K562 (cell line): ENCODE data around the gene SUMF2. TPM values are rescaled to one million over a fixed set of nuclear protein-coding genes. Genes with fewer than 3 reads are reported as not detected.
A peak's percentile ranks its signal among the peaks of the same experiment; 100 is the strongest.

Experiments used
- CBFA2T2 ChIP-seq: fragments of 450-650 bp; conservative IDR thresholded peaks from 2 replicates; pipeline ENCODE4 v1.6.1; 2017; ENCODE audit warnings: mild to moderate bottlenecking
- CBX5 ChIP-seq: IDR thresholded peaks from 2 replicates; pipeline ENCODE4 v1.6.1; 2014; ENCODE audit warnings: low read depth, borderline replicate concordance
- ETV5 ChIP-seq: sonication (generic); formaldehyde crosslinking; IDR thresholded peaks from 2 replicates; pipeline ENCODE4 v1.4.0; 2020; ENCODE audit warnings: low read depth, mild to moderate bottlenecking, missing genetic modification reagents
- KDM4B ChIP-seq, 2 experiments: fragments of 450-650 bp in 1 of 2; sonication (generic) in 1 of 2; IDR thresholded peaks; 2 replicates each; pipeline ENCODE4 v1.6.1; 2016 to 2017; ENCODE audit warnings: borderline replicate concordance in 2 of 2, antibody characterized with exemption in 1 of 2, low read depth in 1 of 2, mild to moderate bottlenecking in 1 of 2
- PHTF2 ChIP-seq: fragments of 250-450 bp; sonication (Bioruptor Pico); IDR thresholded peaks from 2 replicates; pipeline ENCODE4 v1.5.0; 2021; ENCODE audit warnings: mild to moderate bottlenecking
- SIN3A ChIP-seq, 2 experiments: fragments of 150-350 bp in 1 of 2; IDR thresholded peaks; 2 replicates each; pipeline ENCODE4 v1.6.1; 2011 to 2016; ENCODE audit warnings: borderline replicate concordance in 2 of 2, low read depth in 2 of 2, low read length in 2 of 2, mild to moderate bottlenecking in 2 of 2, moderate library complexity in 2 of 2; ENCODE audit not compliant: control insufficient read depth in 1 of 2
- XRCC3 ChIP-seq: fragments of 450-650 bp; IDR thresholded peaks from 2 replicates; pipeline ENCODE4 v1.6.1; 2017; ENCODE audit warnings: mild to moderate bottlenecking, moderate library complexity
- ZNF174 ChIP-seq: fragments of 250-450 bp; sonication (Bioruptor Pico); IDR thresholded peaks from 2 replicates; pipeline ENCODE4 v1.4.0; 2020; ENCODE audit warnings: mild to moderate bottlenecking
- polyA plus RNA-seq, 8 experiments: library from polyadenylated mRNA; depleted of rRNA in 4 of 8; stranded (reverse) in 5 of 8; unstranded in 3 of 8; fragments of >200 nt; fragmentation: Nextera tagmentation in 2 of 8; fragmentation: Illumina TruSeq in 1 of 8; extraction: Ambion mirVana in 2 of 8; extraction: Trizol in 1 of 8; gene quantifications; 2 replicates each; pipeline versions ENCODE4 v1.2.1 to v1.2.3, GENCODE V29; 2011 to 2014; ENCODE audit warnings: inconsistent platforms in 1 of 8, missing spikeins in 1 of 8
- total RNA-seq, 7 experiments: library from RNA; depleted of rRNA in 6 of 7; stranded (reverse); fragments of >200 nt in 6 of 7; fragmentation: Illumina TruSeq in 2 of 7; extraction: Trizol in 2 of 7; gene quantifications; 2 replicates each; pipeline versions ENCODE4 v1.2.1 to v1.2.3, GENCODE V29; 2011 to 2021; ENCODE audit warnings: low replicate concordance in 1 of 7
- TF ChIP-seq, protein P1 (sequence below), 2 experiments: fragments of 450-650 bp; IDR thresholded peaks; 2 replicates each; pipeline ENCODE4 v1.6.1; 2018; ENCODE audit warnings: mild to moderate bottlenecking in 2 of 2, low read depth in 1 of 2; ENCODE audit not compliant: partially characterized antibody in 2 of 2
- TF ChIP-seq, protein P2 (sequence below): fragments of 250-450 bp; sonication (Bioruptor Pico); IDR thresholded peaks from 2 replicates; pipeline ENCODE4 v1.8.0; 2022; ENCODE audit warnings: moderate library complexity, mild to moderate bottlenecking, inconsistent platforms
- TF ChIP-seq, protein P3 (sequence below): fragments of 450-650 bp; IDR thresholded peaks from 2 replicates; pipeline ENCODE4 v1.6.1; 2016; ENCODE audit warnings: mild to moderate bottlenecking, moderate library complexity

The SUMF2 gene
- total and polyA plus RNA-seq, 9 of the 15 experiments (the other 6 are each of a cell fraction or from before 2014, with no cell fraction given), result 39.0 to 113 (median 67.7) TPM

DNA sequence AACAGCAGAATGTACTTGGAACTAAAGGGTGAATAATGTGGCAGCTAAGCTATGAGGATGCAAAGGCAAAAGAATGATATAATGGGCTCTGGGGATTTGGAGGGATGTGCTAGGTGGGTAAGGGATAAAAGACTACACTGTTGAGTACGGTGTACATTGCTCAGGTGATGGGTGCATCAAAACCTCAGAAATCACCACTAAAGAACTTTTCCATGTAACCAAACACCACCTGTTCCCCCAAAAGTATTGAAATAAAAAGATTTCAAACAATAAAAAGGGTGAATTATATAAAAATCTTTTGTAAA is 43.8 kb downstream of the SUMF2 start (continued):
- TF ChIP-seq, protein P1, sequence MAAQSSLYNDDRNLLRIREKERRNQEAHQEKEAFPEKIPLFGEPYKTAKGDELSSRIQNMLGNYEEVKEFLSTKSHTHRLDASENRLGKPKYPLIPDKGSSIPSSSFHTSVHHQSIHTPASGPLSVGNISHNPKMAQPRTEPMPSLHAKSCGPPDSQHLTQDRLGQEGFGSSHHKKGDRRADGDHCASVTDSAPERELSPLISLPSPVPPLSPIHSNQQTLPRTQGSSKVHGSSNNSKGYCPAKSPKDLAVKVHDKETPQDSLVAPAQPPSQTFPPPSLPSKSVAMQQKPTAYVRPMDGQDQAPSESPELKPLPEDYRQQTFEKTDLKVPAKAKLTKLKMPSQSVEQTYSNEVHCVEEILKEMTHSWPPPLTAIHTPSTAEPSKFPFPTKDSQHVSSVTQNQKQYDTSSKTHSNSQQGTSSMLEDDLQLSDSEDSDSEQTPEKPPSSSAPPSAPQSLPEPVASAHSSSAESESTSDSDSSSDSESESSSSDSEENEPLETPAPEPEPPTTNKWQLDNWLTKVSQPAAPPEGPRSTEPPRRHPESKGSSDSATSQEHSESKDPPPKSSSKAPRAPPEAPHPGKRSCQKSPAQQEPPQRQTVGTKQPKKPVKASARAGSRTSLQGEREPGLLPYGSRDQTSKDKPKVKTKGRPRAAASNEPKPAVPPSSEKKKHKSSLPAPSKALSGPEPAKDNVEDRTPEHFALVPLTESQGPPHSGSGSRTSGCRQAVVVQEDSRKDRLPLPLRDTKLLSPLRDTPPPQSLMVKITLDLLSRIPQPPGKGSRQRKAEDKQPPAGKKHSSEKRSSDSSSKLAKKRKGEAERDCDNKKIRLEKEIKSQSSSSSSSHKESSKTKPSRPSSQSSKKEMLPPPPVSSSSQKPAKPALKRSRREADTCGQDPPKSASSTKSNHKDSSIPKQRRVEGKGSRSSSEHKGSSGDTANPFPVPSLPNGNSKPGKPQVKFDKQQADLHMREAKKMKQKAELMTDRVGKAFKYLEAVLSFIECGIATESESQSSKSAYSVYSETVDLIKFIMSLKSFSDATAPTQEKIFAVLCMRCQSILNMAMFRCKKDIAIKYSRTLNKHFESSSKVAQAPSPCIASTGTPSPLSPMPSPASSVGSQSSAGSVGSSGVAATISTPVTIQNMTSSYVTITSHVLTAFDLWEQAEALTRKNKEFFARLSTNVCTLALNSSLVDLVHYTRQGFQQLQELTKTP (IDR thresholded peaks at IDR 0.05; ENCODE audit: low read depth in 1 of 2, partially characterized antibody in 2 of 2), result no peak
- TF ChIP-seq ETV5 (CRISPR knock-in tag) (no peak), SIN3A (IDR thresholded peaks at IDR 0.05; ENCODE audit: borderline replicate concordance in 2 of 2, control insufficient read depth in 1 of 2, low read depth in 2 of 2, low read length in 2 of 2) (no peak), XRCC3 (peak; percentile 48; the same call in 1 of the 2 replicates), KDM4B (IDR thresholded peaks at IDR 0.05; ENCODE audit: borderline replicate concordance in 2 of 2, low read depth in 1 of 2) (no peak), PHTF2 (no peak), CBFA2T2 (no peak), CBX5 (peak; percentile 0; the same call in 1 of the 2 replicates), ZNF174 (CRISPR knock-in tag) (no peak)
- TF ChIP-seq, protein P2, sequence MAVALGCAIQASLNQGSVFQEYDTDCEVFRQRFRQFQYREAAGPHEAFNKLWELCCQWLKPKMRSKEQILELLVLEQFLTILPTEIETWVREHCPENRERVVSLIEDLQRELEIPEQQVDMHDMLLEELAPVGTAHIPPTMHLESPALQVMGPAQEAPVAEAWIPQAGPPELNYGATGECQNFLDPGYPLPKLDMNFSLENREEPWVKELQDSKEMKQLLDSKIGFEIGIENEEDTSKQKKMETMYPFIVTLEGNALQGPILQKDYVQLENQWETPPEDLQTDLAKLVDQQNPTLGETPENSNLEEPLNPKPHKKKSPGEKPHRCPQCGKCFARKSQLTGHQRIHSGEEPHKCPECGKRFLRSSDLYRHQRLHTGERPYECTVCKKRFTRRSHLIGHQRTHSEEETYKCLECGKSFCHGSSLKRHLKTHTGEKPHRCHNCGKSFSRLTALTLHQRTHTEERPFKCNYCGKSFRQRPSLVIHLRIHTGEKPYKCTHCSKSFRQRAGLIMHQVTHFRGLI, result no peak
- TF ChIP-seq, protein P3, sequence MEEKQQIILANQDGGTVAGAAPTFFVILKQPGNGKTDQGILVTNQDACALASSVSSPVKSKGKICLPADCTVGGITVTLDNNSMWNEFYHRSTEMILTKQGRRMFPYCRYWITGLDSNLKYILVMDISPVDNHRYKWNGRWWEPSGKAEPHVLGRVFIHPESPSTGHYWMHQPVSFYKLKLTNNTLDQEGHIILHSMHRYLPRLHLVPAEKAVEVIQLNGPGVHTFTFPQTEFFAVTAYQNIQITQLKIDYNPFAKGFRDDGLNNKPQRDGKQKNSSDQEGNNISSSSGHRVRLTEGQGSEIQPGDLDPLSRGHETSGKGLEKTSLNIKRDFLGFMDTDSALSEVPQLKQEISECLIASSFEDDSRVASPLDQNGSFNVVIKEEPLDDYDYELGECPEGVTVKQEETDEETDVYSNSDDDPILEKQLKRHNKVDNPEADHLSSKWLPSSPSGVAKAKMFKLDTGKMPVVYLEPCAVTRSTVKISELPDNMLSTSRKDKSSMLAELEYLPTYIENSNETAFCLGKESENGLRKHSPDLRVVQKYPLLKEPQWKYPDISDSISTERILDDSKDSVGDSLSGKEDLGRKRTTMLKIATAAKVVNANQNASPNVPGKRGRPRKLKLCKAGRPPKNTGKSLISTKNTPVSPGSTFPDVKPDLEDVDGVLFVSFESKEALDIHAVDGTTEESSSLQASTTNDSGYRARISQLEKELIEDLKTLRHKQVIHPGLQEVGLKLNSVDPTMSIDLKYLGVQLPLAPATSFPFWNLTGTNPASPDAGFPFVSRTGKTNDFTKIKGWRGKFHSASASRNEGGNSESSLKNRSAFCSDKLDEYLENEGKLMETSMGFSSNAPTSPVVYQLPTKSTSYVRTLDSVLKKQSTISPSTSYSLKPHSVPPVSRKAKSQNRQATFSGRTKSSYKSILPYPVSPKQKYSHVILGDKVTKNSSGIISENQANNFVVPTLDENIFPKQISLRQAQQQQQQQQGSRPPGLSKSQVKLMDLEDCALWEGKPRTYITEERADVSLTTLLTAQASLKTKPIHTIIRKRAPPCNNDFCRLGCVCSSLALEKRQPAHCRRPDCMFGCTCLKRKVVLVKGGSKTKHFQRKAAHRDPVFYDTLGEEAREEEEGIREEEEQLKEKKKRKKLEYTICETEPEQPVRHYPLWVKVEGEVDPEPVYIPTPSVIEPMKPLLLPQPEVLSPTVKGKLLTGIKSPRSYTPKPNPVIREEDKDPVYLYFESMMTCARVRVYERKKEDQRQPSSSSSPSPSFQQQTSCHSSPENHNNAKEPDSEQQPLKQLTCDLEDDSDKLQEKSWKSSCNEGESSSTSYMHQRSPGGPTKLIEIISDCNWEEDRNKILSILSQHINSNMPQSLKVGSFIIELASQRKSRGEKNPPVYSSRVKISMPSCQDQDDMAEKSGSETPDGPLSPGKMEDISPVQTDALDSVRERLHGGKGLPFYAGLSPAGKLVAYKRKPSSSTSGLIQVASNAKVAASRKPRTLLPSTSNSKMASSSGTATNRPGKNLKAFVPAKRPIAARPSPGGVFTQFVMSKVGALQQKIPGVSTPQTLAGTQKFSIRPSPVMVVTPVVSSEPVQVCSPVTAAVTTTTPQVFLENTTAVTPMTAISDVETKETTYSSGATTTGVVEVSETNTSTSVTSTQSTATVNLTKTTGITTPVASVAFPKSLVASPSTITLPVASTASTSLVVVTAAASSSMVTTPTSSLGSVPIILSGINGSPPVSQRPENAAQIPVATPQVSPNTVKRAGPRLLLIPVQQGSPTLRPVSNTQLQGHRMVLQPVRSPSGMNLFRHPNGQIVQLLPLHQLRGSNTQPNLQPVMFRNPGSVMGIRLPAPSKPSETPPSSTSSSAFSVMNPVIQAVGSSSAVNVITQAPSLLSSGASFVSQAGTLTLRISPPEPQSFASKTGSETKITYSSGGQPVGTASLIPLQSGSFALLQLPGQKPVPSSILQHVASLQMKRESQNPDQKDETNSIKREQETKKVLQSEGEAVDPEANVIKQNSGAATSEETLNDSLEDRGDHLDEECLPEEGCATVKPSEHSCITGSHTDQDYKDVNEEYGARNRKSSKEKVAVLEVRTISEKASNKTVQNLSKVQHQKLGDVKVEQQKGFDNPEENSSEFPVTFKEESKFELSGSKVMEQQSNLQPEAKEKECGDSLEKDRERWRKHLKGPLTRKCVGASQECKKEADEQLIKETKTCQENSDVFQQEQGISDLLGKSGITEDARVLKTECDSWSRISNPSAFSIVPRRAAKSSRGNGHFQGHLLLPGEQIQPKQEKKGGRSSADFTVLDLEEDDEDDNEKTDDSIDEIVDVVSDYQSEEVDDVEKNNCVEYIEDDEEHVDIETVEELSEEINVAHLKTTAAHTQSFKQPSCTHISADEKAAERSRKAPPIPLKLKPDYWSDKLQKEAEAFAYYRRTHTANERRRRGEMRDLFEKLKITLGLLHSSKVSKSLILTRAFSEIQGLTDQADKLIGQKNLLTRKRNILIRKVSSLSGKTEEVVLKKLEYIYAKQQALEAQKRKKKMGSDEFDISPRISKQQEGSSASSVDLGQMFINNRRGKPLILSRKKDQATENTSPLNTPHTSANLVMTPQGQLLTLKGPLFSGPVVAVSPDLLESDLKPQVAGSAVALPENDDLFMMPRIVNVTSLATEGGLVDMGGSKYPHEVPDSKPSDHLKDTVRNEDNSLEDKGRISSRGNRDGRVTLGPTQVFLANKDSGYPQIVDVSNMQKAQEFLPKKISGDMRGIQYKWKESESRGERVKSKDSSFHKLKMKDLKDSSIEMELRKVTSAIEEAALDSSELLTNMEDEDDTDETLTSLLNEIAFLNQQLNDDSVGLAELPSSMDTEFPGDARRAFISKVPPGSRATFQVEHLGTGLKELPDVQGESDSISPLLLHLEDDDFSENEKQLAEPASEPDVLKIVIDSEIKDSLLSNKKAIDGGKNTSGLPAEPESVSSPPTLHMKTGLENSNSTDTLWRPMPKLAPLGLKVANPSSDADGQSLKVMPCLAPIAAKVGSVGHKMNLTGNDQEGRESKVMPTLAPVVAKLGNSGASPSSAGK, result no peak
